Kidney (tissue), 14 donors: ENCODE measurements around the gene CNN1. TPM values are rescaled to one million over a fixed set of nuclear protein-coding genes. Genes with fewer than 3 reads are reported as not detected.

Experiments
- DNase-seq, 5 donors: peaks; one replicate each; pipeline ENCODE4 v3.0.0-alpha.2; 2013 to 2020
- FAIRE-seq: peaks from 2 replicates; lab custom pipeline; 2012; peaks lifted over from hg19 to GRCh38; lab: Jason Lieb, UNC
- H3K27ac ChIP-seq, 2 donors: one replicate each; pipeline ENCODE4 v1.7.0; 2013; ENCODE audit warnings: low read depth in 2 of 2, low read length in 2 of 2, inconsistent platforms in 1 of 2
- H3K27me3 ChIP-seq: one replicate; pipeline ENCODE4 v1.7.1; 2013; ENCODE audit warnings: low read length, inconsistent platforms; ENCODE audit not compliant: control insufficient read depth, insufficient read depth
- H3K36me3 ChIP-seq, 3 donors: one replicate each; pipeline versions ENCODE4 v1.7.0 to v1.7.1; 2013; ENCODE audit warnings: low read length in 3 of 3, control low read depth in 1 of 3, inconsistent platforms in 1 of 3; ENCODE audit not compliant: insufficient read depth in 3 of 3, control insufficient read depth in 2 of 3
- H3K4me1 ChIP-seq, 3 donors: one replicate each; pipeline versions ENCODE4 v1.7.0 to v1.7.1; 2013; ENCODE audit warnings: low read length in 3 of 3, inconsistent platforms in 1 of 3, low read depth in 1 of 3; ENCODE audit not compliant: control insufficient read depth in 2 of 3, insufficient read depth in 2 of 3
- H3K4me3 ChIP-seq, 3 donors: one replicate each; pipeline versions ENCODE4 v1.7.0 to v1.8.1; 2013; ENCODE audit warnings: low read length in 3 of 3, control low read depth in 1 of 3, inconsistent platforms in 1 of 3
- H3K9ac ChIP-seq, 3 donors: one replicate each; pipeline versions ENCODE4 v1.7.0 to v1.7.1; 2013; ENCODE audit warnings: low read length in 3 of 3, control low read depth in 1 of 3, inconsistent platforms in 1 of 3
- H3K9me3 ChIP-seq, 3 donors: one replicate each; pipeline versions ENCODE4 v1.7.0 to v1.7.1; 2013; ENCODE audit warnings: low read length in 3 of 3, control low read depth in 1 of 3, inconsistent platforms in 1 of 3; ENCODE audit not compliant: control insufficient read depth in 2 of 3, insufficient read depth in 1 of 3
- CTCF ChIP-seq: IDR thresholded peaks from 3 replicates; pipeline ENCODE4 v1.5.1; 2012; ENCODE audit warnings: mild to moderate bottlenecking, moderate library complexity, borderline replicate concordance; ENCODE audit not compliant: insufficient read depth; ENCODE audit errors: extremely low read depth
- intact Hi-C: fragments of 100-400 bp; cut with DNase I; formaldehyde crosslinking; loops from one replicate; pipeline ENCODE4 v1.11.1; 2022
- polyA plus RNA-seq: library from polyadenylated mRNA; stranded (reverse); fragments of 350-450 nt; fragmentation: Illumina TruSeq; extraction: RNeasy Lipid Tissue Mini Kit (QIAGEN cat#74804); gene quantifications from one replicate; pipeline ENCODE4 v1.2.3, GENCODE V29; 2014; ENCODE audit warnings: low read depth, low replicate concordance; ENCODE audit not compliant: insufficient read depth
- total RNA-seq: library from RNA; stranded (reverse); fragmentation: NEBNext Ultra II Directional; extraction: Animal tissue kit (Norgen Biotek cat#: 25700); gene quantifications from one replicate; pipeline ENCODE4 v1.2.1, GENCODE V29; 2021
- donor health status: control.
- donor health status: control.
- donor health status: control.
- donor health status: control.
- donor health status: control.
- donor health status: DM: yes; HTN: yes; CAD: no.
- donor health status: Normal renal cell carcinoma (clear cell type).

The CNN1 gene
- total and polyA plus RNA-seq, 2 donors from 2014 or later = 42.2 to 47.8 TPM

- intact Hi-C loops = no loop called here
- H3K36me3 ChIP-seq = no peaks in the 10 kb centered on the region
- TF ChIP-seq CTCF = no peak
- no peaks in the 10 kb centered on the region for H3K27me3 ChIP-seq
- DNase-seq (peak; percentile 62 to 89 (median 81)), FAIRE-seq (no peak)
- no peaks in the 10 kb centered on the region for H3K9me3 ChIP-seq
- H3K4me3 ChIP-seq = no peak overlapping the region
- H3K27ac ChIP-seq = no peak overlapping the region
- H3K9ac ChIP-seq = no peak overlapping the region
- peaks cover 0 to 7% (median 4%) of the 10 kb centered on the region in 3 donors for H3K4me1 ChIP-seq
Measured at GRCh38 chr19:11530432-11530831, 8.2 kb upstream of the CNN1 start.

GRCh38 chr19:11534538-11534937, 4.1 kb upstream of the CNN1 start:
- Histone ChIP-seq H3K27ac (no peak overlapping the region), H3K9me3 (no peaks in the 10 kb centered on the region)

GRCh38 chr19:11534948-11535347, 3.7 kb upstream of the CNN1 start:
- intact Hi-C loops = no loop called here
- H3K9me3 ChIP-seq = no peaks in the 10 kb centered on the region
- no peak overlapping the region for H3K9ac ChIP-seq
- no peaks in the 10 kb centered on the region for H3K36me3 ChIP-seq
- no peak overlapping the region for H3K4me3 ChIP-seq
- TF ChIP-seq CTCF = no peak
- H3K27ac ChIP-seq = no peak overlapping the region
- DNase-seq (no peak), FAIRE-seq (no peak)
- H3K4me1 ChIP-seq = peaks cover 0 to 8% (median 3%) of the 10 kb centered on the region in 3 donors
- no peaks in the 10 kb centered on the region for H3K27me3 ChIP-seq

More at GRCh38 chr19:11534538-11534937, 4.1 kb upstream of the CNN1 start:
- FAIRE-seq = no peak
- peaks cover 0 to 8% (median 3%) of the 10 kb centered on the region in 3 donors for H3K4me1 ChIP-seq
- no peaks in the 10 kb centered on the region for H3K36me3 ChIP-seq
- no peaks in the 10 kb centered on the region for H3K27me3 ChIP-seq
- TF ChIP-seq CTCF = no peak
- H3K4me3 ChIP-seq = no peak overlapping the region
- no peak for DNase-seq
- H3K9ac ChIP-seq = no peak overlapping the region
- intact Hi-C loops = no loop called here
